ENCODE results near the gene PXMP4. TPM values are rescaled to one million over a fixed set of nuclear protein-coding genes. Genes with fewer than 3 reads are reported as not detected.

The PXMP4 gene
- total and polyA plus RNA-seq, 2 of the 4 experiments (the other 2 are of a cell fraction), result 3.6 to 7.1 TPM

- no peaks in the 10 kb centered on the region for H3K27me3 ChIP-seq (ENCODE audit: control insufficient read depth, insufficient read depth, low read length)
- no TSS peak for BruUV-seq (replicated peaks)
- TF ChIP-seq RCOR1 (IDR thresholded peaks at IDR 0.05; ENCODE audit: insufficient replicate concordance, low read length) (no peak), POLR2A (IDR thresholded peaks at IDR 0.05; ENCODE audit: low read depth, low read length) (no peak), MAFK (IDR thresholded peaks at IDR 0.05; ENCODE audit: low read depth, low read length) (no peak), RAD21 (IDR thresholded peaks at IDR 0.05; ENCODE audit: low read length) (no peak), CHD1 (IDR thresholded peaks at IDR 0.05; ENCODE audit: low read depth, low read length) (no peak), CTCF (conservative IDR thresholded peaks at IDR 0.05; ENCODE audit: low read depth, low read length) (no peak), BHLHE40 (IDR thresholded peaks at IDR 0.05; ENCODE audit: low read depth, low read length) (no peak), MAZ (IDR thresholded peaks at IDR 0.05; ENCODE audit: borderline replicate concordance, low read depth, low read length) (no peak), USF2 (IDR thresholded peaks at IDR 0.05; ENCODE audit: low read depth, low read length) (no peak), ELK1 (IDR thresholded peaks at IDR 0.05; ENCODE audit: borderline replicate concordance, low read depth, low read length) (no peak), SMC3 (IDR thresholded peaks at IDR 0.05; ENCODE audit: low read depth, low read length) (no peak), MXI1 (IDR thresholded peaks at IDR 0.05; ENCODE audit: borderline replicate concordance, low read depth, low read length) (no peak), RFX5 (IDR thresholded peaks at IDR 0.05; ENCODE audit: low read depth, low read length) (no peak), NFE2L2 (IDR thresholded peaks at IDR 0.05; ENCODE audit: low read depth, low read length) (no peak), CEBPB (IDR thresholded peaks at IDR 0.05; ENCODE audit: low read depth, low read length) (no peak)
- H4K5ac ChIP-seq (ENCODE audit: low read depth, low read length), result no peak overlapping the region
- H2BK20ac ChIP-seq (ENCODE audit: low read depth, low read length), result no peak overlapping the region
- no peak overlapping the region for H3K4ac ChIP-seq (ENCODE audit: low read depth, low read length)
- H3K14ac ChIP-seq (replicated peaks; ENCODE audit: low read depth, low read length), result no peak overlapping the region
- no peak overlapping the region for H4K91ac ChIP-seq (ENCODE audit: insufficient read depth, low read depth, low read length)
- no peak overlapping the region for H2BK15ac ChIP-seq (ENCODE audit: low read depth, low read length)
- H3K9me1 ChIP-seq (ENCODE audit: insufficient read depth, low read length), result no peaks in the 10 kb centered on the region
- ATAC-seq (ENCODE audit: low read depth) (no peak), DNase-seq (no peak)
- H3K36me3 ChIP-seq (ENCODE audit: control insufficient read depth, insufficient read depth, low read length), result peaks cover 3% of the 10 kb centered on the region; the same call in 1 of the 2 replicates
- ChIA-PET POLR2A (ENCODE audit: unreplicated experiment) (no interaction called here), CTCF (no interaction called here)
- intact Hi-C loops (cut with micrococcal nuclease) (no loop called here), dilution Hi-C loops (cut with HindIII; ENCODE audit: low sequenced_read_pairs, unreplicated experiment) (no loop called here), in situ Hi-C loops (cut with MboI; ENCODE audit: low sequenced_read_pairs) (no loop called here)
- H4K20me1 ChIP-seq (ENCODE audit: insufficient read depth, low read length), result no peaks in the 10 kb centered on the region; the same call in 1 of the 2 replicates
- H3K4me1 ChIP-seq (ENCODE audit: control insufficient read depth, insufficient read depth, low read length), result no peaks in the 10 kb centered on the region
- no peak overlapping the region for H3K18ac ChIP-seq (ENCODE audit: low read depth, low read length)
- H4K8ac ChIP-seq (ENCODE audit: low read depth in 2 of 2, low read length in 2 of 2), result no peak overlapping the region
- no peak overlapping the region for H3K27ac ChIP-seq (ENCODE audit: insufficient read depth, low read length)
- no peaks in the 10 kb centered on the region for H3K9me3 ChIP-seq (ENCODE audit: control insufficient read depth, insufficient read depth, low read length)
- H2AFZ ChIP-seq (replicated peaks; ENCODE audit: low read length, poor library complexity), result no peak overlapping the region
- H3K56ac ChIP-seq (ENCODE audit: extremely low read depth, insufficient read depth, low read length), result no peak overlapping the region
- no peak overlapping the region for H2BK120ac ChIP-seq (ENCODE audit: low read depth, low read length)
- H3K9ac ChIP-seq (ENCODE audit: low read depth, low read length), result no peak overlapping the region
- no peak overlapping the region for H3K23ac ChIP-seq (ENCODE audit: low read depth, low read length)
- no peak overlapping the region for H2BK5ac ChIP-seq (ENCODE audit: low read depth, low read length, poor library complexity, severe bottlenecking)
- H2AK9ac ChIP-seq (replicated peaks; ENCODE audit: low read depth, low read length, poor library complexity), result no peak overlapping the region
- no peaks in the 10 kb centered on the region for H3K79me1 ChIP-seq (ENCODE audit: low read depth in 1 of 2, low read length in 2 of 2)
- no peak overlapping the region for H2AK5ac ChIP-seq (ENCODE audit: low read depth, low read length)
- H3K4me2 ChIP-seq (ENCODE audit: low read depth, low read length), result no peak overlapping the region
- WGBS, 2 experiments (ENCODE audit: extremely low coverage in 2 of 2, insufficient read length in 1 of 2), result no CpG with 5 or more reads among the region's 8 CpGs
- no peak overlapping the region for H3K4me3 ChIP-seq (ENCODE audit: insufficient read depth, low read depth, low read length)
Observed at GRCh38 chr20:33703498-33704137, 16.5 kb downstream of the PXMP4 start.
